Stimulated activated CD8-positive, alpha-beta memory T cell treated with anti-CD3 and anti-CD28 coated beads, Interleukin-15, amount 100 ng/mL, for 48 hours (primary cell): ENCODE results near the gene CYP2A13.
"Not testable (repeated sequence)": the region's sequence is repeated elsewhere in the genome, so short reads cannot be mapped to it uniquely, and the experiment has no call there.

ENCODE experiments used
- DNase-seq, 2 donors: peaks; one replicate each; pipeline ENCODE4 v3.0.0-alpha.2; 2020; ENCODE audit warnings: low read depth in 2 of 2

The CYP2A13 gene

DNA sequence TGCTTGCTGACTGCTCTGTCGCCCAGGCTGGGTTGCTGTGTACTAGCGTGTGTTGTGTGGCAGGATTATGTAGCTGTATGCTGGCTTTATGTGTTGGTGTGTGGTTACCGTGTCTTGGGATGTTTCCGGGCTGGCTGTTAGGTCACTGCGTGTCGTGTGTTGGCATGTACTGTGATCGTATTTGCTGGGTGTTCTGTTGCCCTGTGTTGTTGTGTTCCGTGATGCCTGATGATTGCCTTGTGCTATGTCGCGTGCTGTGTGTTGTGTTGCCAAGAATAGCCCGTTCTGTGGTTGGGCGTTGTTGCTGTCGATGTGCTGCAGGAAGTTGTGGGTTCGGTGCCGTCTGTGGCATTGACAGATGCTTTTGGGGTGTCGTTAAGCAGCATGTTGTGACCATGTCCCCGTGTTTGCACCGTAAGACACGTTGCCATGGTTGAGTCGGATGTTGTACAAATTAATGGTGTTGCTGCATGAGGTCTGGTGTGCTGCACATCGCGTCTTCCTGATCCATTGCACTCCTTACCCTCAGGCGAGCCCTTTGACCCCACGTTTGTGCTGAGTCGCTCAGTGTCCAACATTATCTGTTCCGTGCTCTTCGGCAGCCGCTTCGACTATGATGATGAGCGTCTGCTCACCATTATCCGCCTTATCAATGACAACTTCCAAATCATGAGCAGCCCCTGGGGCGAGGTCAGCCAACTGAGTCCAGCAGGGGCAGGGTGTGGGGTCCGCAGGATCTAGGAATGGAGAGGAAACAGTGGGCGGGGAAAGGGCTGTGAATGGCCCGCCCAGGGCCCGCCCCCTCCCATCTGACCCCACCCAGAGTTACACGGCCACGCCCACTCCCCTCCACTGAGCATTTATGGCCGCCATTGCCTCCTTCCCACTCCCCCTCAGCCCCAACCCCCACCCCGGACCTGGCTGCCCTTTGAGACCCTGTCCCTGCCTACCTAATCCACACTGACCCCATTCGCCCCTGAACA, 33.0 kb downstream of the CYP2A13 start:
- peak; percentile 16 to 19 for DNase-seq

DNA sequence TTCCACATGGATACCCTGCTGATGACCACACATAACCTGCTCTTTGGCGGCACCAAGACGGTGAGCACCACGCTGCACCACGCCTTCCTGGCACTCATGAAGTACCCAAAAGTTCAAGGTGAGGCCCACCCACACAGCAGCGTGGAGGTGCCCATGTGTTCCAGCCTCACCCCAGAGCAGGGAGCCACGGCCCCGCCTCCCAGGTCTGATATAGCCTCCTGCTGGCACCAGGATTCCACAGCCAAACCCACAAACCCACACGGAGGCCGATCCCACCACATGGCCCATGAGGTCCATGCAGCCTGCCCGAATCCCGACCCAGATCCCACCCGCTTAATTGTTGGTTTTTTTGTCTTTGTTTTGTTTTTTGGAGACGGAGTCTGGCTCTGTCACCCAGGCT, 34.6 kb downstream of the CYP2A13 start:
- DNase-seq, result not testable (repeated sequence)

GRCh38 chr19:41123716-41124294, 35.6 kb downstream of the CYP2A13 start:
- DNase-seq, result no peak

- not testable (repeated sequence) for DNase-seq
Measured at GRCh38 chr19:41126765-41127203, 38.5 kb downstream of the CYP2A13 start.

DNA sequence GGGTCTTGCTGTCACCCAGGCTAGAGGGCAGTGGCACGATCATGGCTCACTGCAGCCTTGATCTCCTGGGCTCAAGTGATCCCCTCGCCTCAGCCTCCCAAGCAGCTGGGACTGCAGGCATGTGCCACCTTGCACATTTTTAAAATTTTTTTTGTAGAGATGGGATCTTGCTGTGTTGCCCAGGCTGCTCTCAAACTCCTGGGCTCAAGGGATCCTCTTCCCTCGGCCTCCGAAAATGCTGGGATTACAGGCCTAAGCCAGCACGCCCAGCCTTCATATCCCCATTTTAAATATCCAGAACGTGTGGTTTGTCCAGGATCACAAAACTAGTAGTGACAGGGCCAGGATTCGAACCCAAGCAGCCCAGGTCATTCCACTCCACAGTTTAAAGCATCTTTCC, 39.1 kb downstream of the CYP2A13 start:
- not testable (repeated sequence) for DNase-seq

DNA sequence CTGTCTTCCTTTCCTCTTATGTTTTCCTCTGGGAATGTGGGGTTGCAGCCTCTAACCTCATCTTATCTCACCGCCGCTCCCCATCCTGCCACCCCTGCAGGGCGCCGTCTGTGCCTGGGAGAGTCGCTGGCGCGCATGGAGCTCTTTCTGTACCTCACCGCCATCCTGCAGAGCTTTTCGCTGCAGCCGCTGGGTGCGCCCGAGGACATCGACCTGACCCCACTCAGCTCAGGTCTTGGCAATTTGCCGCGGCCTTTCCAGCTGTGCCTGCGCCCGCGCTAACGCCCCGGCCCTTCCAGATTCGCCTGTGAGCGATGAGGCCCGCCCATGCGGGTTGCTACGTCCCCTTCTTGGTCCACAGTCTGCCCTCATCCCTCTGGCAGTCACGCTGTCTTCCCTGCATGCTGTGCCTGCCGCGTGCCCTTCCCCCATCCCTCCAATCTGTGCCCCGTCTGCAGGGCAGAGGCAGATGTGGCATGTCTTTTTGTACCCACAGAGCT, 39.6 kb downstream of the CYP2A13 start:
- DNase-seq, result peak; percentile 48 to 67

DNA sequence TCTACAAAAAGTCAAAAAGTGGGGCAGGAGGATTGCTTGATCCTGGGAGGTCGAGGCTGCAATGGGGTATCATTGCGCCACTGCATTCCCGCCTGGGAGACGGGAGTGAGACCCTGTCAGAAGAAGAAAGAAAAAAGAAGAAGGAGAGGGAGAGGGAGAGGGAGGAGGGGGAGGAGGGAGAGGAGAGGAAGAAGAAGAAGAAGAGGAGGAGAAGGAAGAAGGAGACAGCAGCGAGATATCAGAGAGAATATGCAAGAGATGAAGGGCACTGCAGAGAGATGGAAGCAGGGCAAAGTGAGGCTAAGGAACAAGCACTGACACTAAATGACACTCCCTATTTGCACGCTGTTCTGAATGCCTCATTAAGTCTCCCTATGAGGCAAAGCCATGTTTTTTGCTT, 40.4 kb downstream of the CYP2A13 start:
- no peak for DNase-seq

DNA sequence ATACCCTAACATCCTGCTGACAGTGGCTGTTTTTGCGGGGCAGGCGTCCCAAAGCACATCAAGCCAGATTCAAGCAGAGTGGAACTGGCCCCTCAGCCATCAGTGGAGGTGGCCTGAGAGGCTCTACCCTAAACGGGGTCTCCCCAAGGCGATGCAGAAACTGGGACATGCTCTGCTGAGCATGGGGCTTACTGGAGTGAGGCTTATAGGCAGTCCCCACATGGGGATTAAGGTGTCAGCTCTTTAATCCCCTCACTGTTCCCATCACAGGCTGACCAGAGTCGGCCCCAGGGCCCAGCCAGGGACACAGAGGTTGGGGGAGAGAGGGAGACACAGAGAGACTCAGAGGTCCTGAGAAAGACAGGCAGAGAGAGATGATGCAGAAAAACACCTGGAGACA, 42.9 kb downstream of the CYP2A13 start:
- DNase-seq, result no peak

DNA sequence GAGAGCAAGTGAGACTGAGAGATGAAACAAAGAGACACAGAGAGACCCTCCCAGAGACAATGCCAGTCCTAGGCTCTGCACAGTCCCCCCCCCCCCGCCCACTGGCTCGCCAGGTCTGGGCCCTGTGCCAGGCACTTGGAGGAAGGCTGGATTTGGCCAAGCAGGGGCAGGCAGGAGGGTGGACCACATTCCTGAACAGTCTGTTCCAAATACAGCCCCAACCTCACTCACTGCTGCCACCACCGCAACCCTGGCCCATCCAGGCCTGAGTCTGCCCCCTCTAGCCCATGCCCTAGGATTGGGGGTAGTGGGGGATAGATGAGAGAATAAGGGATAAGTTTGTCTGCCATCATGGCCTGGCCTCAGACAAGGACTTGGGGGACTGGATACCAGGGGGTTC, 45.0 kb downstream of the CYP2A13 start:
- DNase-seq, result no peak

- no peak for DNase-seq
Measured at GRCh38 chr19:41134616-41135015, 46.4 kb downstream of the CYP2A13 start.

DNA sequence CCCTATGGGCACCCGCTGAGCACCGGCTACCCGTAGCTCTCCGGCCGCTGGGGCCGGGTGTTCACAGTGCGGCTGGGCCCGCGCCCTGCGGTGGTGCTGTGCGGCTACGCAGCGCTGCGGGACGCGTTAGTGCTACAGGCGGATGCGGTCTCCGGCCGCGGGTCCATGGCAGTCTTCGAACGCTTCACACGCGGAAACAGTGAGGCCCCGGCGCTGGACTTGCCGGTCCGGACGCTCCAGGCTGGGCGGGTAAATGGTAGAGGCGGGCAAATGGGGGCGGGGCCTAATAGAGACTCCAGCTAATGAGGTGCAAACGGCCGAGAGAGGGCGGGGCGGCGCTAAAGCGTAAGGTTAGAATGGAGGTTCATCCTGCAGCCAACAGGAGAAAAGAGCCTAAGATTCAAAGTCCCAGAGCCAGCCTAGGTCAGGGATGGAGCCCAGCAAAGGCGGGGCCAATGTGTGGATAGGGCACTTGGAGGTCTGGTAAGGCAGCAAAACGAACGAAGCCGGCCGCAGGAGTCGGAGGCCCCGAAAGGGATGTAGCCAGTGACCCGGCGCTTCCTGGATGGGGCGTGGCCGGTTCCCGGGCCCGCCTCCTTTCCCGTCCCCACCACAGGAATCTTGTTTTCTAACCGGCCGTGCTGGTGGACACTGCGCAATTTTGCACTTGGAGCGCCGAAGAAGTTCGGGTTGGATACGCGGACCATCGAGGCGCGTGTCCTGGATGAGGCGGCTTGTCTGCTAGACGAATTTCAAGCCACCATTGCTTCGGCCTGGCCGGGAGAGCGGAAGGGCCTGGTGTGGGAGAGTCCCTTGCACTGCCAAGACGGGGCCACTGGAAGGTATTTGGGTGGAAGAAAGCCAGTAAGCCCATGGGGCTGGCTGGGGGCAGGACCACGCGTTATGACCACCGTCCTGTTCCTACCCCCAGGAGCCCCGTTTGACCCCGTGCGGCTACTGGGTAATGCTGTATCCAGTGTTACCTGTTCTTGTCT, 47.4 kb downstream of the CYP2A13 start:
- DNase-seq, result peak in 1 of 2 donors; percentile 38

DNA sequence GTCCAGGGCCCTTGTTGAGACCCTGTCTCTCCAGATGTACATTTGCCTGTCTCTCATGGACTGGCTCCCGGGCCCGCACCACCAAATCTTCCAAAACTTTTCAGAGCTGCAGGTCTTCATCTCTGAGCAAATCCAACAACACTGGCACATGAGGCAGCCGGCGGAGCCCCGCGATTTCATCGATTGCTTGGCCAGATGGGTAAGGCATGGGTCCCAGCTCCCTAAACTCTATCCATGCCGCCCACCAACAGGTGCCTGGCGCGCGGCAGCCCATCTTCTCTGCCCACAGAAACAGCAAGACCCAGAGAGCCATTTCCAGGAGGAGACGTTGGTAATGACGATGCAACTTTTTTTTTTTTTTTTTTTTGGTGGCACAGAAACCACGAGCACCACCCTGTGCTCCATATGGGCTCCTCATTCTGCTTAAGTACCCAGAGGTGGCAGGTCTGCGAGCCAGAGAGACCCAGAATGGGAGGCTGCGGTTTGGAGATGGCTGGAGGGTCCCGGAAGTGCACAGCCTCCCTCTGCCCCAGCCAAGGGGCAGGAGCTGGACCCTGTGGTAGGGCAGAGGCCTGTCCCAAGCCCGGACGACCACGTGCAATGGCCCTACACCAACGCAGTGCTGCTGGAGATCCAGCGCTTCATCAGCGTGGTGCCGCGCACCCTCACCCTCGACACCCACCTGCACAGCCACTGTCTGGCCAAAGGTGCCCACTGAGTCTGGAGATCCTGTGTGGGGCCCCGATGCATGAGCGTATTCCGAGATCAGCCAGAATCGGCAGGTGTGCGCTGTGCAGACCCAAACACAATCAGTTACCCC, 48.6 kb downstream of the CYP2A13 start:
- DNase-seq, result no peak

DNA sequence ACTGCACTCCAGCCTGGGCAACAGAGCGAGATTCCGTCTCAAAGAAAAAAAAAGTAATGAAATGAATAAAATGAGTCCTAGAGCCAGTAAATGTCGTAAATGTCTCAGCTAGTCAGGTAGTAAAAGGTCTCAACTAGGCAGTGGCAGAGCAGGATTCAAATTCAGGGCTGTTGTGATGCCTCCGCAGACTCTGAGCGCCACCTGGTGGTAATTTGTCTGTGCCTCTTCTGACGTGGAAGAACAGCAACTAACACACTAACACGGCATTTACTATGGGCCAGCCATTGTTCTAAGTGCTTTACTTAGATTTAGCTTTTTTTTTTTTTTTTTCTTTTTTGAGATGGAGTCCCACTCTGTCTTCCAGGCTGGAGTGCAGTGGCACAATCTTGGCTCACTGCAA, 56.2 kb downstream of the CYP2A13 start:
- DNase-seq, result peak; percentile 62
